Hematopoietic multipotent progenitor cell treated with erythropoietin and hydrocortisone succinate and interleukin-3 and kit ligand, for 8 days (in vitro differentiated cells): ENCODE results near the gene ZNF420.

Source experiments
- DNase-seq: peaks from one replicate; pipeline ENCODE4 v3.0.0-alpha.2; 2015

ZNF420 gene

DNA sequence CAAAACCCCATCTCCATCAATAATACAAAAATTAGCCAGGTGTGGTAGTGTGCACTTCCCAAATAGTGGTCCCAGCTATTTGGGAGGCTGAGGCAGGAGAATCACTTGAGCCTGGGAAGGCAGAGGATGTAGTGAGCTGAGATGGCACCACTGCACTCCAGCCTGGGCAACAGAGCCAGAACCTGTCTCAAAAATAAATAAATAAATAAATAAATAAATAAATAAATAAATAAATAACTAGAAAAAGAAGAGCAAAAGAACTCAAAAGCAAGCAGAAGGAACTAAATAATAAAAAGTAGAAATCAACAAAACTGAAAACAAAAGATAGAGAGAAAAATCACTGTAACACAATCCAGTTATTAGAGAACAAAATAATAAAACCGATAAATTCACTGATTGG, 81.9 kb downstream of the ZNF420 start:
- no peak for DNase-seq

DNA sequence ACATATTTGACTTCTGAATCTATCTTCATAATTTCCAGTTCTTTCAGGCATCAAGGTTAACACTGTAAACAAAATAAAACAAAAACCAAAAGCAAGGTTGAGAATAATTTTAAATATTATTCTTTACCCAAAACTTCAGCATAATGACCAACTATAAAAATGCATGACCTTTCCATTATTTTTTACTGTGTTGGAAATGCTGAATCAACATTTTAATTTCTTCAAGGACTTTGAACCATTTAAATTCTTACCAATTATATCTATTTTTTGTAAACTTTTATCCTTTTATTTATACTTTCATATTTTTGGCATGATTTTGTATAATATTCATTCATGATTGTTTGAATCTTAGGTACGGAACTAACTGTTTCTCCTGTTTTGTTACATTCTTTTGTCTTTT, 87.4 kb downstream of the ZNF420 start:
- no peak for DNase-seq

DNA sequence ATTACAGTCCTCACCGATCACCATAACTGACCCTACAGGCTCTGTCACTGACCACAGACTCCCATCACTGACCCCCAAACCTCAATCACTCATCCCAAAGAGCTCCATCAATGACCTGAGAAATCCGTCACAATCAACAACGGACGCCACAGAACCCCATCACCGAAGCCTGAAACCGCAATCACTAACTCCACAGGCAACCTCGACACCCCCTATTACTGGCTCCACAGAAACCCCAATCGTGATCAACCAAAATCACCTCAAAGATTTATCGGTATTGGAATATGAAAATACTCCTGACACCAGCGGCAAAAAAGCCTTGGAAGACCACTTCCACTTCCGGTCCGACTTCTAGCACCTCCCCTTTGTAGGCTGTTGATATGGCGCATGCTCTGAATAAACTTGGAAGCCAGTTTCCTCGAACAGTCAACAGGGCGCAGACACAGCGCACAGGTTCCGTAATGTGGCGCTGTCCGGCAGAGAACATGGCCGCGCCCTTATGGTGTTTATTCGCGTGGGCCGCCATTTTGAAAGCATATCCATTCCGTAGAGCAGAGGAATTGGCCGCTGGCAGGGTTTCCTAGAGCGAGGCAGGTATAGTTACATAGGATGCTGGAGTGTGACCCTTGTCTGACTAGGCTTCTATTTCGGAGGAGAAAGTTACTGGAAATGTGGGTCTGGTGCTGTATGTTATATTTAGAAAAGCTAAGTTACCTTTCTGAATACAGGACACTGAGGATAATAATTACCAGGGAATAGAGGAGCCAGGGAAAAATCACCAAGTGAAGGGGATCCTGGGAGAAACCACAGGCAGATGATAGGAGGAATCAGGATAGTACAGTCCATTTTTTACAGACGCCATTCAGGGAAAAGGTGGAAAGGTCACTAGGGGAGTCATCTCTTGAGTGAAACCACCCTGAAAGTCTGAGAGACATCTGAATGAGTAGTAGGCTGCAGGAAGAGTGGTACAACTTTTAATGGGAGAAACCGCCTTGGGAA, 94.4 kb downstream of the ZNF420 start, which contains the start of gene ZNF585A:
ZNF585A (minus strand) TSS at position 328 of the 999 bp plus-strand sequence. CDS start 2,785 bp downstream, outside the sequence.
- peak; percentile 98 for DNase-seq
